CD8-positive, alpha-beta memory T cell (primary cell): ENCODE measurements around the gene SF3B4. TPM values are rescaled to one million over a fixed set of nuclear protein-coding genes. Genes with fewer than 3 reads are reported as not detected.
A peak's percentile ranks its signal among the peaks of the same experiment; 100 is the strongest.

Experiments used
- CTCF ChIA-PET: fragments of 350-600 bp; sonication (Branson Sonifier 250); formaldehyde crosslinking; loops from one replicate; lab custom pipeline; 2021; ENCODE audit warnings: antibody characterized with exemption; lab: Charles Lee
- POLR2A ChIA-PET: fragments of 350-600 bp; sonication (Branson Sonifier 250); formaldehyde crosslinking; loops from one replicate; lab custom pipeline; 2021; ENCODE audit warnings: antibody characterized with exemption; lab: Charles Lee
- DNase-seq, 5 donors: peaks; one replicate each; pipeline versions ENCODE4 v3.0.0 to v3.0.0-alpha.2; 2020 to 2022; ENCODE audit warnings: mixed read lengths in 1 of 5
- H3K27ac ChIP-seq: one replicate; pipeline ENCODE4 v1.7.0; 2013; ENCODE audit warnings: low read depth, mild to moderate bottlenecking, low read length, moderate library complexity
- H3K27me3 ChIP-seq: 2 replicates; pipeline ENCODE4 v1.7.0; 2013; ENCODE audit warnings: low read length, mild to moderate bottlenecking; ENCODE audit not compliant: insufficient read depth, poor library complexity, severe bottlenecking
- H3K36me3 ChIP-seq: 2 replicates; pipeline ENCODE4 v1.7.0; 2013; ENCODE audit warnings: mild to moderate bottlenecking, low read length, moderate library complexity; ENCODE audit not compliant: insufficient read depth
- H3K4me1 ChIP-seq: 2 replicates; pipeline ENCODE4 v1.7.0; 2013; ENCODE audit warnings: mild to moderate bottlenecking, low read length, moderate library complexity; ENCODE audit not compliant: insufficient read depth
- H3K4me3 ChIP-seq: 2 replicates; pipeline ENCODE4 v1.7.0; 2013; ENCODE audit warnings: mild to moderate bottlenecking, low read length
- H3K9me3 ChIP-seq: 2 replicates; pipeline ENCODE4 v1.7.0; 2013; ENCODE audit warnings: mild to moderate bottlenecking, low read length
- H3K27ac Mint-ChIP-seq, 8 donors: one replicate each; pipeline ENCODE4 v1.8.0; 2020 to 2021; ENCODE audit warnings: mixed read lengths in 8 of 8, mild to moderate bottlenecking in 6 of 8, inconsistent platforms in 3 of 8, moderate library complexity in 3 of 8
- H3K27me3 Mint-ChIP-seq, 2 donors: one replicate each; pipeline ENCODE4 v1.8.0; 2020 to 2021; ENCODE audit warnings: mixed read lengths in 2 of 2, mild to moderate bottlenecking in 1 of 2, moderate library complexity in 1 of 2
- H3K36me3 Mint-ChIP-seq, 3 donors: one replicate each; pipeline ENCODE4 v1.8.0; 2020 to 2021; ENCODE audit warnings: mixed read lengths in 3 of 3, inconsistent platforms in 1 of 3, mild to moderate bottlenecking in 1 of 3
- H3K4me1 Mint-ChIP-seq, 3 donors: one replicate each; pipeline ENCODE4 v1.8.0; 2020 to 2021; ENCODE audit warnings: mixed read lengths in 3 of 3, inconsistent platforms in 1 of 3, mild to moderate bottlenecking in 1 of 3
- H3K4me3 Mint-ChIP-seq, 7 donors: one replicate each; pipeline ENCODE4 v1.8.0; 2020 to 2021; ENCODE audit warnings: mixed read lengths in 7 of 7, mild to moderate bottlenecking in 6 of 7, moderate library complexity in 4 of 7, inconsistent platforms in 2 of 7
- H3K9me3 Mint-ChIP-seq, 5 donors: one replicate each; pipeline ENCODE4 v1.8.0; 2020 to 2022; ENCODE audit warnings: mixed read lengths in 5 of 5, mild to moderate bottlenecking in 3 of 5, moderate library complexity in 2 of 5, inconsistent platforms in 1 of 5
- polyA plus RNA-seq: library from polyadenylated mRNA; unstranded; fragments of 300-500 nt; fragmentation: Illumina TruSeq; gene quantifications from one replicate; pipeline ENCODE4 v1.2.3, GENCODE V29; 2021
- total RNA-seq, 2 experiments: library from RNA; stranded (reverse); gene quantifications; one replicate each; pipeline ENCODE4 v1.2.3, GENCODE V29; 2021

The SF3B4 gene
- total and polyA plus RNA-seq, 3 experiments from 2014 or later, result 111 to 124 (median 112) TPM

GRCh38 chr1:149925345-149925744 lies 2.3 kb downstream of the SF3B4 start:
- peak overlapping the region; percentile 45 to 90 (median 67) for H3K4me3 Mint-ChIP-seq
- DNase-seq, result no peak
- H3K9me3 Mint-ChIP-seq, result no peaks in the 10 kb centered on the region
- H3K27ac ChIP-seq, result no peak overlapping the region
- ChIA-PET CTCF (no interaction called here), POLR2A (interaction anchor here (1.5 kb wide), 1 partner anchor 38 kb away, joined by 3 read pairs; a partner anchor contains a TSS)
- H3K36me3 Mint-ChIP-seq, result peaks cover 27 to 59% (median 27%) of the 10 kb centered on the region in 3 donors
- H3K4me1 Mint-ChIP-seq, result peaks cover 40 to 54% (median 41%) of the 10 kb centered on the region in 3 donors
- no peaks in the 10 kb centered on the region for H3K9me3 ChIP-seq
- peaks cover 0 to 2% of the 10 kb centered on the region in 2 donors for H3K27me3 Mint-ChIP-seq
- H3K4me1 ChIP-seq, result peaks cover 35% of the 10 kb centered on the region
- no peak overlapping the region for H3K4me3 ChIP-seq
- peak overlapping the region in 5 of 8 donors; percentile 46 to 79 (median 57) for H3K27ac Mint-ChIP-seq
- no peaks in the 10 kb centered on the region for H3K27me3 ChIP-seq
- H3K36me3 ChIP-seq, result peaks cover 40% of the 10 kb centered on the region

GRCh38 chr1:149923626-149924025 lies 4.0 kb downstream of the SF3B4 start:
- peaks cover 40% of the 10 kb centered on the region for H3K36me3 ChIP-seq
- Mint-ChIP-seq H3K9me3 (no peaks in the 10 kb centered on the region), H3K27me3 (no peaks in the 10 kb centered on the region)

GRCh38 chr1:149917571-149918144 lies 9.9 kb downstream of the SF3B4 start, which contains the start of gene SV2A:
Gene SV2A (minus strand): TSS chr1:149917844. CDS start chr1:149913840, 4,004 bp downstream.
- no peaks in the 10 kb centered on the region for H3K9me3 Mint-ChIP-seq
- ChIA-PET CTCF (no interaction called here), POLR2A (interaction anchor here (0.6 kb wide), 1 partner anchor 10 kb away, joined by 3 read pairs; the partner anchor contains the start of gene SF3B4)
- H3K27me3 Mint-ChIP-seq, result peaks cover 0 to 9% of the 10 kb centered on the region in 2 donors
- H3K4me1 Mint-ChIP-seq, result peaks cover 26 to 42% (median 36%) of the 10 kb centered on the region in 3 donors
- peaks cover 0 to 13% (median 2%) of the 10 kb centered on the region in 3 donors for H3K36me3 Mint-ChIP-seq
- Histone ChIP-seq H3K27me3 (no peaks in the 10 kb centered on the region), H3K4me3 (peak within 1 kb of the TSS; percentile 90), H3K36me3 (peaks cover 3% of the 10 kb centered on the region), H3K9me3 (no peaks in the 10 kb centered on the region), H3K4me1 (peaks cover 22% of the 10 kb centered on the region), H3K27ac (no peak within 1 kb of the TSS)
- peak within 1 kb of the TSS; percentile 85 to 94 (median 86) for H3K4me3 Mint-ChIP-seq
- H3K27ac Mint-ChIP-seq, result peak within 1 kb of the TSS in 7 of 8 donors; percentile 42 to 93 (median 85)
- peak; percentile 8 to 63 (median 42) for DNase-seq

More at GRCh38 chr1:149923626-149924025, 4.0 kb downstream of the SF3B4 start:
- no peak overlapping the region for H3K4me3 ChIP-seq
- Mint-ChIP-seq H3K27ac (peak overlapping the region in 2 of 8 donors; percentile 29 to 46), H3K4me1 (peaks cover 36 to 47% (median 40%) of the 10 kb centered on the region in 3 donors), H3K4me3 (peak overlapping the region in 2 of 7 donors; percentile 34 to 82), H3K36me3 (peaks cover 27 to 59% (median 27%) of the 10 kb centered on the region in 3 donors)
- H3K9me3 ChIP-seq, result no peaks in the 10 kb centered on the region
- CTCF ChIA-PET, result no interaction called here
- peaks cover 33% of the 10 kb centered on the region for H3K4me1 ChIP-seq
- H3K27me3 ChIP-seq, result no peaks in the 10 kb centered on the region
- peak in 1 of 5 donors; percentile 23 for DNase-seq
- no peak overlapping the region for H3K27ac ChIP-seq
- POLR2A ChIA-PET, result no interaction called here

GRCh38 chr1:149916898-149917252 lies 10.7 kb downstream of the SF3B4 start:
- CTCF ChIA-PET, result no interaction called here
- no peak overlapping the region for H3K27ac ChIP-seq
- no peaks in the 10 kb centered on the region for H3K9me3 Mint-ChIP-seq
- peaks cover 0 to 9% of the 10 kb centered on the region in 2 donors for H3K27me3 Mint-ChIP-seq
- H3K9me3 ChIP-seq, result no peaks in the 10 kb centered on the region
- peak overlapping the region; percentile 85 to 94 (median 86) for H3K4me3 Mint-ChIP-seq
- peaks cover 0 to 7% (median 2%) of the 10 kb centered on the region in 3 donors for H3K36me3 Mint-ChIP-seq
- peak overlapping the region; percentile 90 for H3K4me3 ChIP-seq
- H3K4me1 Mint-ChIP-seq, result peaks cover 26 to 42% (median 36%) of the 10 kb centered on the region in 3 donors
- DNase-seq, result no peak
- H3K36me3 ChIP-seq, result no peaks in the 10 kb centered on the region
- H3K27ac Mint-ChIP-seq, result peak overlapping the region in 4 of 8 donors; percentile 61 to 88 (median 76)
- H3K4me1 ChIP-seq, result peaks cover 22% of the 10 kb centered on the region
- POLR2A ChIA-PET, result interaction anchor here (1.5 kb wide), 1 partner anchor 29 kb away, joined by 6 read pairs; a partner anchor contains a TSS
- H3K27me3 ChIP-seq, result no peaks in the 10 kb centered on the region

GRCh38 chr1:149916193-149916897 lies 11.3 kb downstream of the SF3B4 start:
- Mint-ChIP-seq H3K27me3 (peaks cover 0 to 10% of the 10 kb centered on the region in 2 donors), H3K9me3 (no peaks in the 10 kb centered on the region), H3K36me3 (peaks cover 0 to 5% (median 5%) of the 10 kb centered on the region in 3 donors), H3K4me1 (peaks cover 26 to 42% (median 36%) of the 10 kb centered on the region in 3 donors), H3K27ac (peak overlapping the region in 7 of 8 donors; percentile 25 to 94 (median 74)), H3K4me3 (peak overlapping the region; percentile 85 to 94 (median 86))
- Histone ChIP-seq H3K27me3 (no peaks in the 10 kb centered on the region), H3K4me3 (no peak overlapping the region), H3K4me1 (peaks cover 22% of the 10 kb centered on the region), H3K36me3 (no peaks in the 10 kb centered on the region), H3K9me3 (no peaks in the 10 kb centered on the region), H3K27ac (no peak overlapping the region)
- no peak for DNase-seq
- CTCF ChIA-PET, result no interaction called here
- POLR2A ChIA-PET, result interaction anchor here (0.6 to 1.5 kb wide), 3 partner anchors 16 to 318 kb away, joined by 3 to 6 read pairs (median 5); a partner anchor contains a TSS

- no peak for DNase-seq
Observed at GRCh38 chr1:149915429-149916192, 12.0 kb downstream of the SF3B4 start.

GRCh38 chr1:149914545-149914944 lies 13.1 kb downstream of the SF3B4 start:
- H3K9me3 ChIP-seq, result no peaks in the 10 kb centered on the region
- POLR2A ChIA-PET, result interaction anchor here (1.0 kb wide), 1 partner anchor 26 kb away, joined by 3 read pairs; no protein-coding TSS in a partner anchor
- H3K4me3 ChIP-seq, result no peak overlapping the region
- H3K9me3 Mint-ChIP-seq, result no peaks in the 10 kb centered on the region
- H3K36me3 Mint-ChIP-seq, result peaks cover 0 to 9% (median 9%) of the 10 kb centered on the region in 3 donors
- H3K4me1 ChIP-seq, result peaks cover 22% of the 10 kb centered on the region
- peak overlapping the region in 3 of 8 donors; percentile 14 to 67 (median 55) for H3K27ac Mint-ChIP-seq
- H3K27me3 Mint-ChIP-seq, result peaks cover 0 to 10% of the 10 kb centered on the region in 2 donors
- peaks cover 26 to 42% (median 36%) of the 10 kb centered on the region in 3 donors for H3K4me1 Mint-ChIP-seq
- H3K27me3 ChIP-seq, result no peaks in the 10 kb centered on the region
- H3K27ac ChIP-seq, result no peak overlapping the region
- no peak for DNase-seq
- CTCF ChIA-PET, result interaction anchor here (1.3 kb wide), 1 partner anchor 9 kb away, joined by 3 read pairs; no protein-coding TSS in a partner anchor
- no peak overlapping the region for H3K4me3 Mint-ChIP-seq
- no peaks in the 10 kb centered on the region for H3K36me3 ChIP-seq

More at GRCh38 chr1:149915429-149916192, 12.0 kb downstream of the SF3B4 start:
- ChIA-PET POLR2A (interaction anchor here (0.6 to 1.5 kb wide), 4 partner anchors 16 to 319 kb away, joined by 3 to 6 read pairs (median 4); a partner anchor contains a TSS), CTCF (interaction anchor here (1.3 kb wide), 1 partner anchor 10 kb away, joined by 3 read pairs; no protein-coding TSS in a partner anchor)
- no peaks in the 10 kb centered on the region for H3K27me3 ChIP-seq
- no peak overlapping the region for H3K27ac ChIP-seq
- no peak overlapping the region for H3K4me3 ChIP-seq
- peak overlapping the region in 7 of 8 donors; percentile 7 to 94 (median 50) for H3K27ac Mint-ChIP-seq
- peaks cover 26 to 42% (median 36%) of the 10 kb centered on the region in 3 donors for H3K4me1 Mint-ChIP-seq
- H3K9me3 Mint-ChIP-seq, result no peaks in the 10 kb centered on the region
- peak overlapping the region; percentile 85 to 94 (median 86) for H3K4me3 Mint-ChIP-seq
- H3K27me3 Mint-ChIP-seq, result peaks cover 0 to 10% of the 10 kb centered on the region in 2 donors
- no peaks in the 10 kb centered on the region for H3K36me3 ChIP-seq
- peaks cover 22% of the 10 kb centered on the region for H3K4me1 ChIP-seq
- H3K9me3 ChIP-seq, result no peaks in the 10 kb centered on the region
- H3K36me3 Mint-ChIP-seq, result peaks cover 0 to 9% (median 9%) of the 10 kb centered on the region in 3 donors
